ENCODE measurements around the gene DPP6.

The DPP6 gene

DNA sequence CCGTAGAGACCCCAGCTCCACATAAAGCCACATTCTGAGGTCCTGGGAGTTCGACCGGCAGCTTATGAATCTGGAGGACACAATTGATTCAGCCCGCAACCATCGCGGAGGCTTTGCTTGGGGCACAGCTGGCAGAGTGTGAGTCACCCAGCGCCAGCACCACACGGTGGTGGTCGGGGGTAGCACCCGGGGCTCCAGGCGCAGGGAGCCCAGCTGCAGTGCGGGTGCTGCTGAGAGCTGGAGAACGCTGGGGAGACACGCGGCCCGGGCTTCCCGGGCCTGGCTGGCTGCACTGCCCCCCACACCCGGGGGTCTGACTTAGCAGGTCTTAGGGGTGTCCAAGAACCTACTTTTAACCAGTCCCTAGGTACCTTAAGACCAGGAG is 862.8 kb downstream of the DPP6 start:
- peaks cover 15% of the 10 kb centered on the region for H3K9me3 ChIP-seq (ENCODE audit: severe bottlenecking)
- H3K36me3 ChIP-seq: no peaks in the 10 kb centered on the region
- H3K4me3 ChIP-seq (ENCODE audit: low read depth, low read length): no peak overlapping the region
- H3K27me3 ChIP-seq (ENCODE audit: insufficient read depth, low read depth, severe bottlenecking): peaks cover 47% of the 10 kb centered on the region
- no peak overlapping the region for H3K27ac ChIP-seq
- TF ChIP-seq, protein P1, sequence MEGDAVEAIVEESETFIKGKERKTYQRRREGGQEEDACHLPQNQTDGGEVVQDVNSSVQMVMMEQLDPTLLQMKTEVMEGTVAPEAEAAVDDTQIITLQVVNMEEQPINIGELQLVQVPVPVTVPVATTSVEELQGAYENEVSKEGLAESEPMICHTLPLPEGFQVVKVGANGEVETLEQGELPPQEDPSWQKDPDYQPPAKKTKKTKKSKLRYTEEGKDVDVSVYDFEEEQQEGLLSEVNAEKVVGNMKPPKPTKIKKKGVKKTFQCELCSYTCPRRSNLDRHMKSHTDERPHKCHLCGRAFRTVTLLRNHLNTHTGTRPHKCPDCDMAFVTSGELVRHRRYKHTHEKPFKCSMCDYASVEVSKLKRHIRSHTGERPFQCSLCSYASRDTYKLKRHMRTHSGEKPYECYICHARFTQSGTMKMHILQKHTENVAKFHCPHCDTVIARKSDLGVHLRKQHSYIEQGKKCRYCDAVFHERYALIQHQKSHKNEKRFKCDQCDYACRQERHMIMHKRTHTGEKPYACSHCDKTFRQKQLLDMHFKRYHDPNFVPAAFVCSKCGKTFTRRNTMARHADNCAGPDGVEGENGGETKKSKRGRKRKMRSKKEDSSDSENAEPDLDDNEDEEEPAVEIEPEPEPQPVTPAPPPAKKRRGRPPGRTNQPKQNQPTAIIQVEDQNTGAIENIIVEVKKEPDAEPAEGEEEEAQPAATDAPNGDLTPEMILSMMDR (IDR thresholded peaks at IDR 0.05; ENCODE audit: low read depth, low read length): peak; percentile 32; the same call in 1 of the 2 replicates
- no peak for DNase-seq

DNA sequence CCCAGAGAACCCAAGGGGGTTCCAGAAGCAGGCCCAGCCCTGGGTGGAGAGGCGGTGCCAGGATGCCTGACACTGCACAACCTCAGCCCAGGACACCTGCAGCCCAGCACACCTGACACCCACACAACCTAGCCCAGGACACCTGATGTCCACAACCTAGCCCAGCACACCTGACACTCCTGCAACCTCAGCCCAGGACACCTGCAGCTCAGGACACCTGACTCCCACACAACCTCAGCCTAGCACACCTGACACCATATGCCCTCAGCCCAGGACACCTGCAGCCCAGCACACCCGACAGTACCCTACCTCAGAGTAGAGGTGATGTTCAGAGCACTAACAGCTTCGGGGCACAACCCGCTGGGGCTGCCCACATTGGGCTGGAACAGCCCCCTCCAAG is 863.4 kb downstream of the DPP6 start:
- DNase-seq: no peak
- H3K4me3 ChIP-seq (ENCODE audit: low read depth, low read length): no peak overlapping the region
- no peak overlapping the region for H3K27ac ChIP-seq
- peaks cover 47% of the 10 kb centered on the region for H3K27me3 ChIP-seq (ENCODE audit: insufficient read depth, low read depth, severe bottlenecking)
- TF ChIP-seq, protein P1 (IDR thresholded peaks at IDR 0.05; ENCODE audit: low read depth, low read length): no peak
- peaks cover 10% of the 10 kb centered on the region for H3K9me3 ChIP-seq (ENCODE audit: severe bottlenecking)
- H3K36me3 ChIP-seq: no peaks in the 10 kb centered on the region

DNA sequence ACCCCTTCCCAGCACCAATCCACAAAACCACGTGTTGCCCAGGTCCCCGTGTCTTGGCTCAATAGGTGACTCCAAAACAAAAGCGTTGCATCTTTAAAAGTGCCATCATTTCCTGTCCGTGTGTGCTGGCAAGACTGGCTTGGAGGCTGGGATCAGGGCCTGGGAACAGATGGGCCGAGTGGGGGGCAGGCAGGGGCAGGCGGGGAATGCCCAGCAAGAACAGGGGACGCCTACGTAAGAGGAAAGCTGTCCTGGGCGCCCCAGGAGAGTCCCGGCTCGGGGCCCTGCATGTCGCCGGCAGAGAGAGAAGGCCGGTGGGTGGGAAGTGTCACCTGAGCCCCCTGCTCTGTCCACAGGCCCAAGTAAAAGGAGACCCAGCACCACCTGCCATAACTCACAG is 864.2 kb downstream of the DPP6 start:
- TF ChIP-seq, protein P1 (IDR thresholded peaks at IDR 0.05; ENCODE audit: low read depth, low read length): no peak
- peaks cover 42% of the 10 kb centered on the region for H3K27me3 ChIP-seq (ENCODE audit: insufficient read depth, low read depth, severe bottlenecking)
- no peak overlapping the region for H3K27ac ChIP-seq
- peaks cover 3% of the 10 kb centered on the region for H3K9me3 ChIP-seq (ENCODE audit: severe bottlenecking)
- no peak overlapping the region for H3K4me3 ChIP-seq (ENCODE audit: low read depth, low read length)
- no peaks in the 10 kb centered on the region for H3K36me3 ChIP-seq
- no peak for DNase-seq

DNA sequence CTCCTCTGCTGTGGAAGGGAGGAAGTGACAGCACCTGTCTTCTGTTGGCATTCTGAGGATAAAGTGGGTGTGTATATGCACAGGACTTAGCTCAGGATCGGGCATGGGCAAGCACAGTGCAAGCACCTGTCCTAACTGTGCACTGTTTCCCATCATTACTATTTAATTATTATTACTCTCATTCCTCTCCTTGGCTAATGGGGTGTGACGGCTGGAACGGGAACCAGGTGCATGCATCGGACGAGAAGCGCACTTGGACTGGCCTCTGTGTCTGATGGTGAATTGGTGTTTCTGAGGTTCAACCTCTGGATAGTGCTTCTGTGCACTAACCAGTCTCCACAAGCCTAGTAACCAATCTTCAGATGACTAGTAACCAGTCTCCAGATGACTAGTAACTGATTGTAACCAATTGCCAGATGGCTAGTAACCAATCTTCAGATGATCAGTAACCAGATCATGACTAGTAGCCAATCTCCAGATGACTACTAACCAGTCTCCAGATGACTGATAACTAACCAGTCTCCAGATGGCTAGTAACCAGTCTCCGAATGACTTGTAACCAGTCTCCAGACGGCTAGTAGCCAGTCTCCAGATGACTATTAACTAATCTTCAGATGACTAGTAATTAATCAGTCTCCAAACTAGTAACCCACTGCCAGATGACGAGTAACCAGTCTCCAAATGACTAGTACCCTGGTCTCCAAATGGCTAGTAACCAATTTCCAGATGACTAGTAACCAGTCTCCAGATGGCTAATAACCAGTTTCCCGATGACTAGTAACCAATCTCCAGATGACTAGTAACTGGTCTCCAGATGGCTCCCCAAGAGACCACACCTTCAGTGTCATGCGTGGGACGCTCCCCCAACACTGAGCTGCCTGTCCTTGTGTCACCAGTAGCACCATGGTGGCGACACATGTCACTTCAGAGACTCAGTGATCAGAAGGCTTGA is 864.9 kb downstream of the DPP6 start:
- TF ChIP-seq, protein P1 (IDR thresholded peaks at IDR 0.05; ENCODE audit: low read depth, low read length): no peak
- no peak for DNase-seq
- no peaks in the 10 kb centered on the region for H3K36me3 ChIP-seq

DNA sequence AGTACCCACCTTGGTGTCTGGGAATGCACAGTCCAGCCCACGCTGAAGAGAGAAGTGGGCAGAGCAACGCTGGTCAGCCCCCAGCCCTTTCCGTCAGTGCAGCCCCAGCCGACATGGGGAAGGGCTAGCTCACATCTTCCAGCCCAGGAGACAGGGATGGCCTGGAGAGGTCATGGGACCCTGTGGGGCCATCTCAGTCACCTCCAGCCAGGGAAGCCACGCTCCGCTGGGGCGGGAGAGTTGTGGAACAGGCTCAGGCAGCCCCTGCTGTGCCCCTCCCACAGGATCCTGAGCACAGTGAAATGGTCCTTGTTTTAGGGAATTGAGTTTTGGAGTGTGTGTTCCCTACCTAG is 865.6 kb downstream of the DPP6 start:
- H3K4me3 ChIP-seq (ENCODE audit: low read depth, low read length): no peak overlapping the region
- DNase-seq: no peak

More for the DNA sequence above, 864.9 kb downstream of the DPP6 start:
- H3K27me3 ChIP-seq (ENCODE audit: insufficient read depth, low read depth, severe bottlenecking): peaks cover 40% of the 10 kb centered on the region
- H3K9me3 ChIP-seq (ENCODE audit: severe bottlenecking): no peaks in the 10 kb centered on the region
- no peak overlapping the region for H3K4me3 ChIP-seq (ENCODE audit: low read depth, low read length)
- H3K27ac ChIP-seq: no peak overlapping the region

More for the DNA sequence above, 865.6 kb downstream of the DPP6 start:
- peaks cover 40% of the 10 kb centered on the region for H3K27me3 ChIP-seq (ENCODE audit: insufficient read depth, low read depth, severe bottlenecking)
- no peak overlapping the region for H3K27ac ChIP-seq
- no peaks in the 10 kb centered on the region for H3K9me3 ChIP-seq (ENCODE audit: severe bottlenecking)
- TF ChIP-seq, protein P1 (IDR thresholded peaks at IDR 0.05; ENCODE audit: low read depth, low read length): no peak
- no peaks in the 10 kb centered on the region for H3K36me3 ChIP-seq
